AG09309 (cell line): Measurements from ENCODE around the gene KIFAP3.

Experiments used
- DNase-seq: peaks from one replicate; pipeline ENCODE4 v3.0.0-alpha.2; 2010; ENCODE audit warnings: low read depth
- H3K4me3 ChIP-seq: 2 replicates; pipeline ENCODE4 v1.5.1; 2011; ENCODE audit warnings: mild to moderate bottlenecking, low read depth, low read length, moderate library complexity; ENCODE audit not compliant: control insufficient read depth
- TF ChIP-seq, protein P1 (sequence below): IDR thresholded peaks from 2 replicates; pipeline ENCODE4 v1.5.1; 2011; ENCODE audit warnings: mild to moderate bottlenecking, low read depth, low read length, inconsistent platforms; ENCODE audit not compliant: insufficient read depth, control insufficient read depth; ENCODE audit errors: missing control alignments

Gene KIFAP3

GRCh38 chr1:169949139-169949538, 125.4 kb downstream of the KIFAP3 start:
- TF ChIP-seq, protein P1, sequence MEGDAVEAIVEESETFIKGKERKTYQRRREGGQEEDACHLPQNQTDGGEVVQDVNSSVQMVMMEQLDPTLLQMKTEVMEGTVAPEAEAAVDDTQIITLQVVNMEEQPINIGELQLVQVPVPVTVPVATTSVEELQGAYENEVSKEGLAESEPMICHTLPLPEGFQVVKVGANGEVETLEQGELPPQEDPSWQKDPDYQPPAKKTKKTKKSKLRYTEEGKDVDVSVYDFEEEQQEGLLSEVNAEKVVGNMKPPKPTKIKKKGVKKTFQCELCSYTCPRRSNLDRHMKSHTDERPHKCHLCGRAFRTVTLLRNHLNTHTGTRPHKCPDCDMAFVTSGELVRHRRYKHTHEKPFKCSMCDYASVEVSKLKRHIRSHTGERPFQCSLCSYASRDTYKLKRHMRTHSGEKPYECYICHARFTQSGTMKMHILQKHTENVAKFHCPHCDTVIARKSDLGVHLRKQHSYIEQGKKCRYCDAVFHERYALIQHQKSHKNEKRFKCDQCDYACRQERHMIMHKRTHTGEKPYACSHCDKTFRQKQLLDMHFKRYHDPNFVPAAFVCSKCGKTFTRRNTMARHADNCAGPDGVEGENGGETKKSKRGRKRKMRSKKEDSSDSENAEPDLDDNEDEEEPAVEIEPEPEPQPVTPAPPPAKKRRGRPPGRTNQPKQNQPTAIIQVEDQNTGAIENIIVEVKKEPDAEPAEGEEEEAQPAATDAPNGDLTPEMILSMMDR: no peak
- H3K4me3 ChIP-seq: no peak overlapping the region
- DNase-seq: no peak

DNA sequence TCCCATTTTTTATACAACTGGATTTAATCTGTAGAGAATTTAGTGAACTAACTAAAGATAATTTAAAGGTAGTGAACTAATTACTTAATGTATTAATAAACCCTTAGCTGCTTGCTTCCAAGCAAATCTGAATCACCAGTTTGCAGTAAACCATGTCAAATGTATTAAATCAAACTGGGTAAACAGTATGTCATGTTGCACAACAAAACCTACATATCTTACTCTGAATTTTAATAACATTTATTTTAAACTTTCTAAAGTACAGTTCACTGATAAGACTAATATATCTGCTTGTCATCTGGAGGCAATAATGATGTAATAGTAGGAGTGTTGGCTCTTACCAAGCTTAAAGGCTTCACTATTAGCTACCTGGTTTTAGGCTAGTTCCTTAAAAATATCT, 128.3 kb downstream of the KIFAP3 start:
- TF ChIP-seq, protein P1: no peak
- H3K4me3 ChIP-seq: no peak overlapping the region
- DNase-seq: no peak

GRCh38 chr1:169945181-169945580, 129.3 kb downstream of the KIFAP3 start:
- no peak overlapping the region for H3K4me3 ChIP-seq
- no peak for DNase-seq
- TF ChIP-seq, protein P1: no peak

DNA sequence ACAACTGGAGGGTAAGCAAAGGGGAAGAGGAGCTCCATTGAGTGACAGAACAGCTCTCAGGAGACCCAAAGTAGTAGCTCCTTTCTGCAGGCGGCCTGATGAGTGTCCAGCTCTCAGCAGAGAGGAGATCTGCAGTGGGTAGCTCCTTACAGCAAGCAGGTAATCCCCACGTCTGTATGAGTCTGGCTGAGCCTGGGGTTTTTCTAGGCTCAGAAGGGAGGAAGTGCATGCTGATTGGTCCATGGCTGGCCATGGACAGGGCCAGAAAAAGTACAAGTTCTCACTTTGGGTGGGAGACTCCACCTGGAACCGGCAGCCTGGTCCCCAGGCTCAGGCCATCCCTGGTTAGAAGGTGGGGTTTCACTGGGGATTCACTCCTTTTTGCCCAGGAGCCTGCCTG, 129.9 kb downstream of the KIFAP3 start:
- TF ChIP-seq, protein P1: no peak
- no peak for DNase-seq
- H3K4me3 ChIP-seq: no peak overlapping the region

DNA sequence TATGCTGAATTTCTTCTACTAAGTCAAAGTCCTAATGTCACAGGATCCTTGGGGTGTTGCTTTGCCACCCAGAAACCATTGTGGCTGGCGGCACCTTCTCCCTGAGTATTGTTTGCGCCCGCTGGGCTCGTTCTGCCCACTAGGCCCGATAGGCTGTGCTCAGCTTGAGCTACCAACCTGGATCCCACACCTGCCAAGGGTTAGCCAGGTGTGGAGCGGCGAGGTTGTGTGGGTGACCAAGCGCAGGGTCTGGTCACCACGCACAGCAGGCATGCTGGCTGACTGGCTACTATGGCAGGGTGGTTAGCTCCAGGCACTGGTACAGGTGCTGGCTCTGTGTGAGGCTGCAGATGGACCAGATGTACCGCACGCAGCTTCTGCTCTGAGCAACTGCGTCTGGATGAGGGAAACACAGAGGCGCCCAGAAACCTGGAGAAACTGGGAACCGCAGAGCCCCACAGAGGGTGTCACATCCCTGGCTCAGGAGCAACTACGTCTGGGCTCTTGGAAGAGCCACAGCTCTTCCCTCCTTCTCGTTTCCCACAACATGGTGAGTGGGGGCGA, 130.4 kb downstream of the KIFAP3 start:
- TF ChIP-seq, protein P1: no peak
- DNase-seq: no peak

DNA sequence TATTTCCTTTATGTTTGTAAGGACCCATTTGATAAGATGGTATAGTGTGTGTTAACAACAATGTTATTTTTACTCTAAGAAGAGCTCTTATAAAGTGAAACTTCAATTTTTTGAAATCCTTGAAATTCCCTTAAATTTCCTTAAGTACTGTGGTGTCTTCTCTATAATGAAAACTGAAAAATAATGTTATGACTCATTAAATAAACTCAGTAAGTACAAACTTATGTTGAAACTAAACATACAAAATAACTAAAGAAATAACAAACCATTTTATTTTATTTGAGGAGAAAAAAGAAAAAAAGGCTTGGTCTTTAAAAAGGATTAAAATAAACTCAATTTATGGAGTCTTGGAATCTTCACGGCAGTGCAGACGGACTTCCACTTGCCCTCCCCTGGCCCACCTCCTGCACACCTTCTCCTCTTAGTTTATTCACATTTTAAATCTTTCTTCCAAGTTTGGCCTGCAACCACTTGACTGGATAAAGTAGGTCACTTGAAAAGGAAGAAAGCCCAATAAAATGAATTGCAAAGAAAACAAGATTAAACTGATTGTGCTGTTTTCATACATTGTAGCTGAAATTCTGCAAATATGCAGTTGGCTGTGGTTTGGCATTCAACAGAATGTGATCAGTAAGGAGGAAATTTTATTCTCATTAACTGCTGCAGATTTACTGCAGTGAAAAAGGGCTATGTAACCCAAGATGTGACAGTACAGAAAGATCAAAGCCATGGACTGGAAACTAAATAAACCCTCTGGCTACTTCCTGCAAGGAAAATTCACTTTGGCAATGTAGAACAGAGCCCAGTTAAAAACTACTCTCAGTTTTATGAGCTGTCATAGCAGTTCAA, 132.3 kb downstream of the KIFAP3 start:
- TF ChIP-seq, protein P1: no peak
- H3K4me3 ChIP-seq: no peak overlapping the region
- peak; percentile 65 for DNase-seq

More for the DNA sequence above, 130.4 kb downstream of the KIFAP3 start:
- H3K4me3 ChIP-seq: no peak overlapping the region
